ENCODE data around the gene ACTL6B. TPM values are rescaled to one million over a fixed set of nuclear protein-coding genes. Genes with fewer than 3 reads are reported as not detected.

The ACTL6B gene
- total and polyA plus RNA-seq, 8 donors = 0.23 to 7.7 (median 0.62) TPM

DNA sequence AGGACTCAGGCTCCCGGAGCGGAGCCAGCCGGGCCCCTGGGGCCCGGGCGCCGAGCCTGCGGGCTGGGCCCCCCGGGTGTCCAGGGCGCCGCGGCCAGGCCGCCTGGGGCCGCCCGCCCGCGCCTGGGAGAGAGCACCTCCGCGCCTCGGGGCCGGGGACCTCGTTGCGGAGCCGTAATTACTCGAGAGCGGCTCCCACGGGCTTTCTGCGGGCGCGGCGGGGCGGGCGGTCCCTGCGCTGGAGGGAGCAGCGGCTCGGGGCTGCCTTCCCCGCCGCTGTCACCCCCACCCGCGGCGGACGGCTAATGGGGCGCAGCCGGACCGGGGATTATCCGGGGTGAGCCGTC lies 18.8 kb upstream of the ACTL6B start:
- FAIRE-seq (no peak), DNase-seq (peak in 3 of 6 donors; percentile 46 to 87 (median 74)), ATAC-seq (peak in 1 of 4 donors; percentile 12)
- 0% methylated on average over 25 to 46 of the region's 46 CpGs for WGBS, 2 donors
- no peaks in the 10 kb centered on the region for H3K4me1 ChIP-seq
- H3K9me3 ChIP-seq = no peaks in the 10 kb centered on the region
- intact Hi-C loops (cut with DNase I) = no loop called here
- peak overlapping the region; percentile 36 to 98 (median 96) for H3K27ac ChIP-seq
- H3K27me3 ChIP-seq = no peaks in the 10 kb centered on the region
- H3K4me3 ChIP-seq = peak overlapping the region; percentile 87 to 91 (median 90)
- peaks cover 3 to 24% (median 16%) of the 10 kb centered on the region in 3 donors for H3K36me3 ChIP-seq
- TF ChIP-seq CTCF (IDR thresholded peaks at IDR 0.05) = no peak

DNA sequence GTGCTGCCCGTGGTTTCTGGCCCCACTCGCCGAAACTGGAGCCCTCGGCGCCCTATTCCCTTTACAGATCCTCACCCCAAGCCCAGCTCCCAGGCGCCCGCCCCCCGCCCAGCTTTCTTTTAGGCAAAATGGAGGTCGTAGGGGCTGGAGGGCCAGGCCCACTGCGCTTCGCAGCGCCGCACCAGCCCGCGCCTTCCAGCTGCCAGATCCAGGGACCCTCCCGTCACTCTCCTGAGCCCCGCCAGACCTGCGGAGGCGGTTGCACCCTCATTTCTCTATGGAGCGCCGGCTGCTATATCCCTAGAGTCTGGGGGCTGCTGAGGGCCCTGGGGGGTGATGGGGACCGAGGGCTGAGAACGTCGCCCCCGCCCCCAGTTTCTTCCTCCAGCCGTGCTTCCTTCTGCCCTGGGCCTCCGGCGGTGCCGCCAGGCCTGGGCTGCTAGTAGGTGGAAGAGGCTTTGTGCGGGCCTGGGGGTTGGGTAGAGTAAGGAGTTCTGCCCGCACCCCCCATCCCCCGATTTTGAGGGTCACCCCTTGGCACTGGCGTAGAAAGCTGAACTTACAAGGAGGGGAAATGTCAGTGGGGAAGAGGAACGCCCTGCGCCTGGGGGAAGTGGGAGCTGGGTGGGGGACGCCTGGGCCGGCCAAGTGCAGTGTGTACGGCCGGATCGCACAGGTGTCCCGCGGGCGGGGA lies 18.3 kb upstream of the ACTL6B start:
- FAIRE-seq (no peak), DNase-seq (peak in 3 of 6 donors; percentile 59 to 73 (median 63)), ATAC-seq (peak in 3 of 4 donors; percentile 1 to 4 (median 3))
- peak overlapping the region; percentile 93 to 98 (median 97) for H3K27ac ChIP-seq
- peak overlapping the region; percentile 87 to 91 (median 90) for H3K4me3 ChIP-seq
- no peaks in the 10 kb centered on the region for H3K4me1 ChIP-seq
- H3K27me3 ChIP-seq = no peaks in the 10 kb centered on the region
- intact Hi-C loops (cut with DNase I) = no loop called here
- 0 to 1% methylated on average over 42 to 43 of the region's 43 CpGs for WGBS, 2 donors
- H3K9me3 ChIP-seq = no peaks in the 10 kb centered on the region
- TF ChIP-seq CTCF (IDR thresholded peaks at IDR 0.05) = no peak
- peaks cover 3 to 24% (median 16%) of the 10 kb centered on the region in 3 donors for H3K36me3 ChIP-seq

GRCh38 chr7:100673942-100674410 lies 17.7 kb upstream of the ACTL6B start:
- FAIRE-seq = no peak
- intact Hi-C loops (cut with DNase I) = no loop called here
- WGBS, 2 donors = 0 to 2% methylated on average over 18 to 34 of the region's 34 CpGs

GRCh38 chr7:100673302-100673941 lies 17.2 kb upstream of the ACTL6B start, which contains the start of gene GNB2:
Gene GNB2, plus strand, starts transcription at chr7:100673740. Its CDS starts 2,526 bp downstream, at chr7:100676266.
- no peaks in the 10 kb centered on the region for H3K9me3 ChIP-seq
- H3K4me1 ChIP-seq = no peaks in the 10 kb centered on the region
- DNase-seq = peak; percentile 99 to 100 (median 99)
- peaks cover 2 to 20% (median 11%) of the 10 kb centered on the region in 3 donors for H3K36me3 ChIP-seq
- FAIRE-seq = peak; percentile 77
- peak within 1 kb of the TSS; percentile 87 to 91 (median 90) for H3K4me3 ChIP-seq
- peak within 1 kb of the TSS; percentile 93 to 98 (median 97) for H3K27ac ChIP-seq
- H3K27me3 ChIP-seq = no peaks in the 10 kb centered on the region
- ATAC-seq = peak; percentile 85 to 90 (median 86)
- 0 to 1% methylated on average over 41 to 65 of the region's 65 CpGs for WGBS, 2 donors
- no peak for TF ChIP-seq CTCF (IDR thresholded peaks at IDR 0.05)
- intact Hi-C loops (cut with DNase I) = no loop called here

More at GRCh38 chr7:100673942-100674410, 17.7 kb upstream of the ACTL6B start:
- H3K9me3 ChIP-seq = no peaks in the 10 kb centered on the region
- no peaks in the 10 kb centered on the region for H3K27me3 ChIP-seq
- H3K4me1 ChIP-seq = no peaks in the 10 kb centered on the region
- H3K27ac ChIP-seq = peak overlapping the region; percentile 93 to 98 (median 97)
- peak overlapping the region; percentile 87 to 91 (median 90) for H3K4me3 ChIP-seq
- peak in 3 of 4 donors; percentile 3 to 14 (median 3) for ATAC-seq
- no peak for TF ChIP-seq CTCF (IDR thresholded peaks at IDR 0.05)
- H3K36me3 ChIP-seq = peaks cover 3 to 24% (median 16%) of the 10 kb centered on the region in 3 donors
- DNase-seq = peak in 4 of 6 donors; percentile 59 to 86 (median 72)
